Testis (tissue), 3 donors: ENCODE data around the gene ALCAM. TPM values are rescaled to one million over a fixed set of nuclear protein-coding genes. Genes with fewer than 3 reads are reported as not detected.

Experiments
- DNase-seq: peaks from one replicate; pipeline ENCODE4 v3.0.0-alpha.2; 2019
- H3K27ac ChIP-seq, 2 donors: fragments of 200-600 bp; sonication (generic); one replicate each; pipeline ENCODE4 v1.5.1; 2019
- H3K27me3 ChIP-seq: fragments of 200-600 bp; sonication (generic); one replicate; pipeline ENCODE4 v1.5.1; 2019
- H3K36me3 ChIP-seq: fragments of 200-600 bp; sonication (generic); one replicate; pipeline ENCODE4 v1.5.1; 2017; ENCODE audit warnings: low read depth; ENCODE audit errors: missing control alignments
- H3K4me1 ChIP-seq: fragments of 200-600 bp; sonication (generic); one replicate; pipeline ENCODE4 v1.5.1; 2019
- H3K4me3 ChIP-seq, 2 donors: fragments of 200-600 bp; sonication (generic); one replicate each; pipeline ENCODE4 v1.5.1; 2017 to 2019
- H3K9me3 ChIP-seq: fragments of 200-600 bp; sonication (generic); one replicate; pipeline ENCODE4 v1.5.1; 2017
- POLR2A ChIP-seq: fragments of 450-650 bp; IDR thresholded peaks from one replicate; pipeline ENCODE4 v1.6.1; 2017; ENCODE audit warnings: antibody characterized with exemption, mild to moderate bottlenecking, moderate library complexity
- WGBS, 2 donors: methylation state at CpG; one replicate each; pipeline ENCODE4 v1.1.5; 2018; 5-methylcytosine and 5-hydroxymethylcytosine counted together
- intact Hi-C: fragments of 100-400 bp; cut with DNase I; formaldehyde crosslinking; loops from one replicate; pipeline ENCODE4 v1.15.1; 2023; ENCODE audit warnings: low total_unique reads
- polyA plus RNA-seq: library from polyadenylated mRNA; stranded (reverse); fragments of 350-450 nt; fragmentation: Illumina TruSeq; extraction: RNeasy Lipid Tissue Mini Kit (QIAGEN cat#74804); gene quantifications from one replicate; pipeline ENCODE4 v1.2.3, GENCODE V29; 2014; ENCODE audit warnings: low read depth, low replicate concordance; ENCODE audit not compliant: insufficient read depth
- total RNA-seq, 2 donors: library from RNA; depleted of rRNA; stranded (reverse); fragments of >200 nt; gene quantifications; one replicate each; pipeline ENCODE4 v1.2.3, GENCODE V29; 2016
- TF ChIP-seq, protein P1 (sequence below), 3 experiments: fragments of 450-650 bp in 2 of 3; fragments of 200-600 bp in 1 of 3; sonication (generic) in 1 of 3; IDR thresholded peaks; one replicate each; pipeline ENCODE4 v1.5.1; 2016 to 2019; ENCODE audit warnings: antibody characterized with exemption in 3 of 3, mild to moderate bottlenecking in 2 of 3, moderate library complexity in 1 of 3

Gene ALCAM
- total and polyA plus RNA-seq, 3 donors from 2014 or later: 8.3 to 9.0 (median 8.7) TPM

- intact Hi-C loops: no loop called here
Observed at GRCh38 chr3:105619651-105620050, 252.9 kb downstream of the ALCAM start.

GRCh38 chr3:105620236-105620635 is 253.5 kb downstream of the ALCAM start:
- Histone ChIP-seq H3K4me1 (no peaks in the 10 kb centered on the region), H3K9me3 (no peaks in the 10 kb centered on the region), H3K27ac (no peak overlapping the region), H3K4me3 (no peak overlapping the region), H3K27me3 (no peaks in the 10 kb centered on the region), H3K36me3 (no peaks in the 10 kb centered on the region)
- intact Hi-C loops: no loop called here
- DNase-seq: no peak
- WGBS, 2 donors: 94 to 97% methylated on average over 2 of the region's 2 CpGs
- TF ChIP-seq, protein P1, sequence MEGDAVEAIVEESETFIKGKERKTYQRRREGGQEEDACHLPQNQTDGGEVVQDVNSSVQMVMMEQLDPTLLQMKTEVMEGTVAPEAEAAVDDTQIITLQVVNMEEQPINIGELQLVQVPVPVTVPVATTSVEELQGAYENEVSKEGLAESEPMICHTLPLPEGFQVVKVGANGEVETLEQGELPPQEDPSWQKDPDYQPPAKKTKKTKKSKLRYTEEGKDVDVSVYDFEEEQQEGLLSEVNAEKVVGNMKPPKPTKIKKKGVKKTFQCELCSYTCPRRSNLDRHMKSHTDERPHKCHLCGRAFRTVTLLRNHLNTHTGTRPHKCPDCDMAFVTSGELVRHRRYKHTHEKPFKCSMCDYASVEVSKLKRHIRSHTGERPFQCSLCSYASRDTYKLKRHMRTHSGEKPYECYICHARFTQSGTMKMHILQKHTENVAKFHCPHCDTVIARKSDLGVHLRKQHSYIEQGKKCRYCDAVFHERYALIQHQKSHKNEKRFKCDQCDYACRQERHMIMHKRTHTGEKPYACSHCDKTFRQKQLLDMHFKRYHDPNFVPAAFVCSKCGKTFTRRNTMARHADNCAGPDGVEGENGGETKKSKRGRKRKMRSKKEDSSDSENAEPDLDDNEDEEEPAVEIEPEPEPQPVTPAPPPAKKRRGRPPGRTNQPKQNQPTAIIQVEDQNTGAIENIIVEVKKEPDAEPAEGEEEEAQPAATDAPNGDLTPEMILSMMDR (IDR thresholded peaks at IDR 0.05): no peak
- no peak for TF ChIP-seq POLR2A

More at GRCh38 chr3:105619651-105620050, 252.9 kb downstream of the ALCAM start:
- DNase-seq: no peak
- no peaks in the 10 kb centered on the region for H3K9me3 ChIP-seq
- H3K27ac ChIP-seq: no peak overlapping the region
- TF ChIP-seq, protein P1 (IDR thresholded peaks at IDR 0.05): no peak
- no peak for TF ChIP-seq POLR2A
- no peaks in the 10 kb centered on the region for H3K36me3 ChIP-seq
- WGBS, 2 donors: 92 to 96% methylated on average over 2 of the region's 2 CpGs
- H3K4me3 ChIP-seq: no peak overlapping the region
- H3K27me3 ChIP-seq: no peaks in the 10 kb centered on the region
- H3K4me1 ChIP-seq: no peaks in the 10 kb centered on the region

DNA sequence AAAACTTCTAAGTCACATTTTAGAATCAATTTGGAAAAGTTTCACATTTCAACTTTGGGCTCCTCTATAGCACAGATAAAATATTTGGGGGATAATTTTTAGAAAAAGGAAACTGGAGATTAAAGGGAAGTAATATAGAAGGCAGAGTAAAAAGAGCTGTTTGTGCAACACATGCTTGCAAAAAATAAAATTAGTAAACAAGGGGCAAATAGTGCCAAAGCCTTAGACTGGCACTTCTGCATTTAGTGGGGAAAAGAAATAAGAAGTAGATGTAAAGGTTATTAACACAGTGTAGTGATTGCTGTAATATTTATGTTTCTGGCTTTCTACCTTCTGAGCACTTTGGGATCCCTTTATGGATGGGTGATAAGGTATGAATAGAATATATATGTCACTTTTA is 255.5 kb downstream of the ALCAM start:
- H3K4me1 ChIP-seq: no peaks in the 10 kb centered on the region
- H3K27ac ChIP-seq: no peak overlapping the region
- no peaks in the 10 kb centered on the region for H3K36me3 ChIP-seq
- H3K9me3 ChIP-seq: no peaks in the 10 kb centered on the region
- no peak for DNase-seq
- no peak overlapping the region for H3K4me3 ChIP-seq
- no peaks in the 10 kb centered on the region for H3K27me3 ChIP-seq
- intact Hi-C loops: no loop called here
- no peak for TF ChIP-seq POLR2A
- TF ChIP-seq, protein P1 (IDR thresholded peaks at IDR 0.05): no peak
